ENCODE results near the gene NUP42. TPM values are rescaled to one million over a fixed set of nuclear protein-coding genes. Genes with fewer than 3 reads are reported as not detected.

NUP42 gene, protein sequence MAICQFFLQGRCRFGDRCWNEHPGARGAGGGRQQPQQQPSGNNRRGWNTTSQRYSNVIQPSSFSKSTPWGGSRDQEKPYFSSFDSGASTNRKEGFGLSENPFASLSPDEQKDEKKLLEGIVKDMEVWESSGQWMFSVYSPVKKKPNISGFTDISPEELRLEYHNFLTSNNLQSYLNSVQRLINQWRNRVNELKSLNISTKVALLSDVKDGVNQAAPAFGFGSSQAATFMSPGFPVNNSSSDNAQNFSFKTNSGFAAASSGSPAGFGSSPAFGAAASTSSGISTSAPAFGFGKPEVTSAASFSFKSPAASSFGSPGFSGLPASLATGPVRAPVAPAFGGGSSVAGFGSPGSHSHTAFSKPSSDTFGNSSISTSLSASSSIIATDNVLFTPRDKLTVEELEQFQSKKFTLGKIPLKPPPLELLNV
- polyA plus RNA-seq, result 10 to 100 TPM; 17.3 to 19.2 TPM

DNA sequence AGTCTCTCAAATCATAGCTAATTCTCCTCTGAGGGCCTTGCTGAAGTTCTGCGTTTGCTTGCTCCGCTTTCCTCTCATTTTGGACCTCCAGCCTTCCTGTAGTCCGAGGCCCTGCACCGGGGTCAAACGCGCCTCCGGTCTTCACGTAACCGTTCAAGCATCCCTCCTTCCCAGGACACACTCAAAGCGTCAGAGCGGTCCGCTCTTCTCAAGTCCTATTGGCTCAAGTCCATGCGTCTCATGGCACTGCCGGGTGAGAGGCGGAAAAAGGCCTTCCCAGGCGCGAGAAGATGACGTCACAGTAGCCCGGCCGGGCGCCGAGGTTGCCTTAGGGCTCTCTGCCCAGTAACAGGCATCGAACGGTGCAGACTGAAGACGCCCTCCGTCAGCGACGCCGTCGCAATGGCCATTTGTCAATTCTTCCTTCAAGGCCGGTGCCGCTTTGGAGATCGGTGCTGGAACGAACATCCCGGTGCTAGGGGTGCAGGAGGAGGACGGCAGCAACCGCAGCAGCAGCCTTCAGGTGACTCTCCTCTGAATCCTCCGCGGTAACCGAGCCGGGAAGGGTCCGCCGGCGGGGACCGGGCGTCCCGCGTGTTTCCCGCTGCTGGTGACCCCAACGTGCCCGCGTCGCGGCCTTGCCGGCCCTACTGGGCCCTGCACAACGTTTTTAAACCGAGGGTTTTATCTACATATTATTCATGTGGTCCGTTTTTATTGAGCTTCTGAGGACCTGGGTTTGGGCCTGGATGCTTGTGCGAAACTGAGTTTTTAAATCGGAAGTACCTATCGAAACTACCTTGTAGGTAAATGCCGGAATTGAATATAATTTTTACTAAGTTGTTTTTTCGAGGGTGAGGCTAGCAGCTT is at the start of gene NUP42:
TSS of gene NUP42 (plus strand) at position 365 of the 870 bp plus-strand sequence. CDS start at position 403, 38 bp downstream.
- Histone ChIP-seq H3K27ac (ENCODE audit: low read depth in 2 of 2, low read length in 1 of 2) (peak within 1 kb of the TSS; percentile 94 to 95), H3K9me3 (ENCODE audit: control insufficient read depth in 2 of 2, insufficient read depth in 1 of 2, low read depth in 1 of 2, low read length in 1 of 2) (no peaks in the 10 kb centered on the region), H3K36me3 (ENCODE audit: control insufficient read depth in 2 of 2, insufficient read depth in 2 of 2, low read length in 1 of 2) (no peaks in the 10 kb centered on the region), H3K4me1 (ENCODE audit: control insufficient read depth in 2 of 2, insufficient read depth in 2 of 2, low read length in 1 of 2) (peaks cover 0 to 2% of the 10 kb centered on the region in 2 donors), H3K4me3 (ENCODE audit: low read depth in 1 of 2, low read length in 2 of 2) (peak within 1 kb of the TSS; percentile 76 to 91), H3K27me3 (ENCODE audit: control insufficient read depth in 1 of 2, insufficient read depth in 2 of 2, low read length in 2 of 2) (no peaks in the 10 kb centered on the region)
- WGBS, 2 donors, result 0% methylated on average over 63 of the region's 63 CpGs

DNA sequence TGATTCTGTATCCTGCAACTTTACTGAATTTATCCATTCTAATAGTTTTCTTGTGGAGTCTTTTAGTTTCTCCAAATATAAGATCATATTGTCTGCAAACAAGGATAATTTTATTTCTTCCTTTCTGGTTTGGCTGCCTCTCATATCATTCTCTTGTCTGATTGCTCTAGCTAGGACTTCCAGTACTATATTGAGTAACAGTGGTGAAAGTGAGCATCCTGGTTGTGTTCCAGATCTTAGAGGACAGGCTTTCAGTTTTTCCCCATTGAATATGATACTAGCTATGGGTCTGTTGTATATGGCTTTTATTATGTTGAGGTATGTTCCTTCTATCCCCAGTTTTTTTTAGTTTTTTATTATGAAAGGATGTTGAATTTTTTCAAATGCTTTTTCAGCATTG is 48.1 kb upstream of the NUP42 start:
- H3K36me3 ChIP-seq (ENCODE audit: control insufficient read depth in 2 of 2, insufficient read depth in 2 of 2, low read length in 1 of 2), result peaks cover 0 to 5% of the 10 kb centered on the region in 2 donors
- no peaks in the 10 kb centered on the region for H3K27me3 ChIP-seq (ENCODE audit: control insufficient read depth in 1 of 2, insufficient read depth in 2 of 2, low read length in 2 of 2)
- no peaks in the 10 kb centered on the region for H3K9me3 ChIP-seq (ENCODE audit: control insufficient read depth in 2 of 2, insufficient read depth in 1 of 2, low read depth in 1 of 2, low read length in 1 of 2)
- H3K4me3 ChIP-seq (ENCODE audit: low read depth in 1 of 2, low read length in 2 of 2), result no peak overlapping the region
- no peaks in the 10 kb centered on the region for H3K4me1 ChIP-seq (ENCODE audit: control insufficient read depth in 2 of 2, insufficient read depth in 2 of 2, low read length in 1 of 2)
- H3K27ac ChIP-seq (ENCODE audit: low read depth in 2 of 2, low read length in 1 of 2), result no peak overlapping the region

DNA sequence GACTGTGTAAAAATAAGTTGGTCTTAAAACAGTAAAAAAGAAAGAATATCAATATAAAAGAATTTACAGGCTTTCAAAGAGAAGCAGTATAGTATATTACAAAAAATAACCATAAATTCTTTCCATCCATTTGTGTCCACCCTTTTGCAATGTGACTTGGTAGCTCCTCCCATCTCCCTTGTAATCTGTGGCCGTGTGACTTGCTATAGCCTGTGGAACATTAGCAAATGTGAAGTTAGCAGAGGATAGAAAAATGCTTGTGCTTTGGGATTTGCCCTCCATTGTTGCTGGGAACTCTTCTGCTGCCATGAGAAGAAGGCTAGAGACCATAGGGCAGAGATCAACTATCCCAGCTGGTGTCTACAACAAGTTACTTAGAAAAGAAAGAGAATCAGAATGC is 46.1 kb upstream of the NUP42 start:
- Histone ChIP-seq H3K36me3 (ENCODE audit: control insufficient read depth in 2 of 2, insufficient read depth in 2 of 2, low read length in 1 of 2) (no peaks in the 10 kb centered on the region), H3K4me3 (ENCODE audit: low read depth in 1 of 2, low read length in 2 of 2) (no peak overlapping the region), H3K27ac (ENCODE audit: low read depth in 2 of 2, low read length in 1 of 2) (no peak overlapping the region), H3K4me1 (ENCODE audit: control insufficient read depth in 2 of 2, insufficient read depth in 2 of 2, low read length in 1 of 2) (no peaks in the 10 kb centered on the region), H3K27me3 (ENCODE audit: control insufficient read depth in 1 of 2, insufficient read depth in 2 of 2, low read length in 2 of 2) (no peaks in the 10 kb centered on the region), H3K9me3 (ENCODE audit: control insufficient read depth in 2 of 2, insufficient read depth in 1 of 2, low read depth in 1 of 2, low read length in 1 of 2) (no peaks in the 10 kb centered on the region)
- WGBS, 2 donors, result 79 to 84% methylated on average over 1 of the region's 1 CpG

DNA sequence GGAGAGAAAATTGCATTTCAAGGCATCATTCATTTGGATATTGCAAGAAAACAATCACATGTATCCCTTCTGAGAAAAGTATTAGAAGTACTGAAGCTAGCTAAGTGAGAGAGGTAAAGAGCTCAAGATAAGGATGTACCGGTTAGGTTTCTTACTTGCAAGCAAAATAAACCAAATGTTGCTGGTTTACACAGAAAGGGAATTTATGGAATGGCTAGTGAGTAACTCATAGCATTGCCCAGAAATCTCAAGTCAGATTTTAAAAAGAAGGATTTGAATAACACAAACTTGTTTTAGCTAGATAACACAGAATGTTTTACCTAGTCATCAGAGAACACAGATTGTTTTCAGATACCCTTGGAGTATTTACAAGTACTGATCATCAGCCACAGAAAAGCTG is 45.6 kb upstream of the NUP42 start:
- H3K4me3 ChIP-seq (ENCODE audit: low read depth in 1 of 2, low read length in 2 of 2), result no peak overlapping the region
- H3K4me1 ChIP-seq (ENCODE audit: control insufficient read depth in 2 of 2, insufficient read depth in 2 of 2, low read length in 1 of 2), result no peaks in the 10 kb centered on the region
- no peak overlapping the region for H3K27ac ChIP-seq (ENCODE audit: low read depth in 2 of 2, low read length in 1 of 2)
- no peaks in the 10 kb centered on the region for H3K27me3 ChIP-seq (ENCODE audit: control insufficient read depth in 1 of 2, insufficient read depth in 2 of 2, low read length in 2 of 2)
- WGBS, 2 donors, result 73 to 74% methylated on average over 1 of the region's 1 CpG
- no peaks in the 10 kb centered on the region for H3K9me3 ChIP-seq (ENCODE audit: control insufficient read depth in 2 of 2, insufficient read depth in 1 of 2, low read depth in 1 of 2, low read length in 1 of 2)
- no peaks in the 10 kb centered on the region for H3K36me3 ChIP-seq (ENCODE audit: control insufficient read depth in 2 of 2, insufficient read depth in 2 of 2, low read length in 1 of 2)

DNA sequence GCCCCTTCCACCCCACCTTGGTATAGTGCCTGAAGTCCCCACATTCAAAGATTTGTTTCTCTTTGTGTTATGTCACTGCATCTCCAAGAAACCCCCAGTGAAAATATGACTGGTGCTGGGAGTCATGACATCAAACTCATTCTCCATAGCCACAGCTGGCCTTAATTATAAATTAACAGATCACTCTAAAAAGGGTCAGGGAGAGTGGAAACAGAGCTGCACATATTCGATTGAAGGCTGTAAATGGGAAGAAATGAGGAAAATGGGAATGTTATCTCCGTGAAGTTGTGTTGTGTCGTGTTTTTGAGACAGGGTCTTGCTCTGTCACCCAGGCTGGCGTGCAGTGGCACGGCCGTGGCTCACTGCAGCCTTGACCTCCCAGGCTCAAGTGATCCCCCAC is 24.2 kb upstream of the NUP42 start:
- WGBS, 2 donors, result 80 to 81% methylated on average over 6 of the region's 6 CpGs
- H3K4me1 ChIP-seq (ENCODE audit: control insufficient read depth in 2 of 2, insufficient read depth in 2 of 2, low read length in 1 of 2), result no peaks in the 10 kb centered on the region
- H3K27me3 ChIP-seq (ENCODE audit: control insufficient read depth in 1 of 2, insufficient read depth in 2 of 2, low read length in 2 of 2), result no peaks in the 10 kb centered on the region
- peaks cover 0 to 6% of the 10 kb centered on the region in 2 donors for H3K36me3 ChIP-seq (ENCODE audit: control insufficient read depth in 2 of 2, insufficient read depth in 2 of 2, low read length in 1 of 2)
- no peak overlapping the region for H3K27ac ChIP-seq (ENCODE audit: low read depth in 2 of 2, low read length in 1 of 2)
- no peaks in the 10 kb centered on the region for H3K9me3 ChIP-seq (ENCODE audit: control insufficient read depth in 2 of 2, insufficient read depth in 1 of 2, low read depth in 1 of 2, low read length in 1 of 2)
- no peak overlapping the region for H3K4me3 ChIP-seq (ENCODE audit: low read depth in 1 of 2, low read length in 2 of 2)

DNA sequence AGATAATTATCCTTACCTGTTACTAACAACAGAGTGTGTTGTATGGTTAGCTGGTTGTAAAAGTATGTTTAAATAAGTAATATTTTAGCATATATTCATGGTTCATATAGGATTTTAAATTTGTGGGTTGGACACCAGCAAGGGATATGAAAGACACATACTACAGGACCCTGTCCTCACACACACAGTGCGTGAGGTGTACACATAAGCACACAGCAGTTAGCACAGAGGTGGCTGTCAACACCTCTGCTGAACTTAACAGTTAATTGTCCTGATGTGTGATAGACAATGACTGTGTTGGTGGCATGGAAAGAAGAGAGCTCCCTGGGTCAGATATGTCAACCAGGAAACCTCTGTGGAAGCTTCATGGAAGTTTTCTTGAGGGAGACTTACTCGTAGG is 23.3 kb upstream of the NUP42 start:
- 95 to 97% methylated on average over 2 of the region's 2 CpGs for WGBS, 2 donors
- no peaks in the 10 kb centered on the region for H3K9me3 ChIP-seq (ENCODE audit: control insufficient read depth in 2 of 2, insufficient read depth in 1 of 2, low read depth in 1 of 2, low read length in 1 of 2)
- no peaks in the 10 kb centered on the region for H3K27me3 ChIP-seq (ENCODE audit: control insufficient read depth in 1 of 2, insufficient read depth in 2 of 2, low read length in 2 of 2)
- peaks cover 0 to 6% of the 10 kb centered on the region in 2 donors for H3K36me3 ChIP-seq (ENCODE audit: control insufficient read depth in 2 of 2, insufficient read depth in 2 of 2, low read length in 1 of 2)
- H3K4me1 ChIP-seq (ENCODE audit: control insufficient read depth in 2 of 2, insufficient read depth in 2 of 2, low read length in 1 of 2), result no peaks in the 10 kb centered on the region
- H3K4me3 ChIP-seq (ENCODE audit: low read depth in 1 of 2, low read length in 2 of 2), result no peak overlapping the region
- no peak overlapping the region for H3K27ac ChIP-seq (ENCODE audit: low read depth in 2 of 2, low read length in 1 of 2)

DNA sequence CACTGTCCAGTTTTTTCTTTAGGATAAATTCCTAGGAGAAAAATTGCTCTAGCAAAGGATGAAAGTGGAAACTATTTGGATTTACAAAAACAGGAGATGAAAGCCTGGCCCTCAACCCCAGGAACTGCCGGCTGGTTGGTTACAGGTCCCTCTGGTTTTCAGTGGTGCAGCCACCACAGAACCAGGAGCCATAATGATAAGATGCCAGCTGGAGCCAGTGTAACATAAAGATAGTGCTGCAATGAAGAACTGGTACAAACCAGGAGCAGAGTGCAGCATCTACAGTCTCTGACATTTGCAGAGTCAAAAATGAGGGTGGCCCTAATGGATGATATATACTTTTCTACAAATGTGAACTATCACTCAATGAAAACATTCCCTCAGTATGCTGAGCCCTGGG is 20.4 kb upstream of the NUP42 start:
- H3K4me3 ChIP-seq (ENCODE audit: low read depth in 1 of 2, low read length in 2 of 2), result no peak overlapping the region
- 93 to 94% methylated on average over 1 of the region's 1 CpG for WGBS, 2 donors
- H3K36me3 ChIP-seq (ENCODE audit: control insufficient read depth in 2 of 2, insufficient read depth in 2 of 2, low read length in 1 of 2), result peaks cover 0 to 2% of the 10 kb centered on the region in 2 donors
- H3K9me3 ChIP-seq (ENCODE audit: control insufficient read depth in 2 of 2, insufficient read depth in 1 of 2, low read depth in 1 of 2, low read length in 1 of 2), result no peaks in the 10 kb centered on the region
- H3K4me1 ChIP-seq (ENCODE audit: control insufficient read depth in 2 of 2, insufficient read depth in 2 of 2, low read length in 1 of 2), result no peaks in the 10 kb centered on the region
- no peak overlapping the region for H3K27ac ChIP-seq (ENCODE audit: low read depth in 2 of 2, low read length in 1 of 2)
- no peaks in the 10 kb centered on the region for H3K27me3 ChIP-seq (ENCODE audit: control insufficient read depth in 1 of 2, insufficient read depth in 2 of 2, low read length in 2 of 2)

DNA sequence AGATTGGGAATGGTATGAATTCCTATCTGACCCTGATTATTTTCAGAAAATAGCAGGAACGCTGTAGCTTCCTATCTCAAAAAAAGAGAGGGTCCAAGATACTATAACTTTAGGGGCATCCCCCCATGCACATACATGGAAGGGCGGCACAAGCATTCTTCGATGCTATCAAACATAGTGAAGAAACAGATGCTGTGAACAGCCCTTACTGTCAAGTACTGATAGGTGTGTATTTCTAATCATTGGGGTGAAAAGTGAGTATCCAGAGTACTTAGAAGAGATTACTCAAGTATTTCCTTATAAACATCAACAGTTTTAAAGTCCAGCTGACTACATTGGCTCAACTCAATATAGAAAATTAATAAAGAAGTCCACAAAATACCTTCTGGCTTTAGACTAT is 17.0 kb upstream of the NUP42 start:
- H3K4me1 ChIP-seq (ENCODE audit: control insufficient read depth in 2 of 2, insufficient read depth in 2 of 2, low read length in 1 of 2), result no peaks in the 10 kb centered on the region
- H3K4me3 ChIP-seq (ENCODE audit: low read depth in 1 of 2, low read length in 2 of 2), result no peak overlapping the region
- H3K27ac ChIP-seq (ENCODE audit: low read depth in 2 of 2, low read length in 1 of 2), result no peak overlapping the region
- H3K9me3 ChIP-seq (ENCODE audit: control insufficient read depth in 2 of 2, insufficient read depth in 1 of 2, low read depth in 1 of 2, low read length in 1 of 2), result no peaks in the 10 kb centered on the region
- no peaks in the 10 kb centered on the region for H3K27me3 ChIP-seq (ENCODE audit: control insufficient read depth in 1 of 2, insufficient read depth in 2 of 2, low read length in 2 of 2)
- H3K36me3 ChIP-seq (ENCODE audit: control insufficient read depth in 2 of 2, insufficient read depth in 2 of 2, low read length in 1 of 2), result no peaks in the 10 kb centered on the region
- WGBS, 2 donors, result 95 to 96% methylated on average over 3 of the region's 3 CpGs

DNA sequence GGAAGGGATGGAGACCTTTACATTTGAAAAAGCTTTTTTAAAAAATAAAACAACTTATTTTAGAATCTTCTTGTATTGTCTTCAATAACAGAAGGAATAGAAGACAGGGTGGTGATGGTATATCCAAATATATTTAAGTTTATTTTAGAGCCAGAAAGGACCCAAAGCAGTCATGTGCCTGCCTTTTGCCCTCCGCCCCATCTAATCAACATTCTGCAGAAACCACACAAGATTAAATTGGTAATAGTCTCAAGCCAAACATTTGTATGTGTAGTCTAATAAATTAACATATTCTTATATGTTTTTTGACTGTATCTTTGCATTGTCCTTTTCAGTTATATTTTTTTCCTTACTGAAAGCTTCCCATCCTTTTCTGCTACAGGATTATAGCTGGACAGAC is 16.5 kb upstream of the NUP42 start:
- no peaks in the 10 kb centered on the region for H3K36me3 ChIP-seq (ENCODE audit: control insufficient read depth in 2 of 2, insufficient read depth in 2 of 2, low read length in 1 of 2)
- WGBS, 2 donors, result 97 to 100% methylated on average over 1 of the region's 1 CpG
- H3K27me3 ChIP-seq (ENCODE audit: control insufficient read depth in 1 of 2, insufficient read depth in 2 of 2, low read length in 2 of 2), result no peaks in the 10 kb centered on the region
- H3K27ac ChIP-seq (ENCODE audit: low read depth in 2 of 2, low read length in 1 of 2), result no peak overlapping the region
- H3K4me1 ChIP-seq (ENCODE audit: control insufficient read depth in 2 of 2, insufficient read depth in 2 of 2, low read length in 1 of 2), result no peaks in the 10 kb centered on the region
- H3K4me3 ChIP-seq (ENCODE audit: low read depth in 1 of 2, low read length in 2 of 2), result no peak overlapping the region
- H3K9me3 ChIP-seq (ENCODE audit: control insufficient read depth in 2 of 2, insufficient read depth in 1 of 2, low read depth in 1 of 2, low read length in 1 of 2), result no peaks in the 10 kb centered on the region
